SHP77 treated with DMSO at 0.1 percent for 48 hours (cell line): ENCODE measurements around the gene ANKRD11.

ENCODE experiments used
- DNase-seq: peaks from one replicate; lab custom pipeline; 2025; lab: John Stamatoyannopoulos, UW

Gene ANKRD11

GRCh38 chr16:89297156-89297874 is 193.0 kb downstream of the ANKRD11 start:
- no peak for DNase-seq

GRCh38 chr16:89295915-89296314 is 194.4 kb downstream of the ANKRD11 start:
- DNase-seq: no peak

- no peak for DNase-seq
Observed at GRCh38 chr16:89295071-89295900, 195.1 kb downstream of the ANKRD11 start.

GRCh38 chr16:89294486-89294885 is 195.9 kb downstream of the ANKRD11 start:
- DNase-seq: no peak

- no peak for DNase-seq
Observed at GRCh38 chr16:89293276-89294143, 196.9 kb downstream of the ANKRD11 start.

GRCh38 chr16:89292443-89293078 is 197.8 kb downstream of the ANKRD11 start:
- no peak for DNase-seq

GRCh38 chr16:89291776-89292175 is 198.6 kb downstream of the ANKRD11 start:
- DNase-seq: no peak

GRCh38 chr16:89291363-89291762 is 199.0 kb downstream of the ANKRD11 start:
- no peak for DNase-seq

- DNase-seq: no peak
Observed at GRCh38 chr16:89290887-89291286, 199.5 kb downstream of the ANKRD11 start.

GRCh38 chr16:89290472-89290871 is 199.9 kb downstream of the ANKRD11 start:
- no peak for DNase-seq

GRCh38 chr16:89289428-89290395 is 200.6 kb downstream of the ANKRD11 start:
- DNase-seq: no peak

- DNase-seq: no peak
Observed at GRCh38 chr16:89288966-89289365, 201.4 kb downstream of the ANKRD11 start.

- DNase-seq: no peak
Observed at GRCh38 chr16:89288577-89288844, 201.8 kb downstream of the ANKRD11 start.

- DNase-seq: no peak
Observed at GRCh38 chr16:89287777-89288576, 202.4 kb downstream of the ANKRD11 start.

GRCh38 chr16:89286096-89286495 is 204.3 kb downstream of the ANKRD11 start:
- DNase-seq: no peak

- DNase-seq: no peak
Observed at GRCh38 chr16:89285381-89285780, 205.0 kb downstream of the ANKRD11 start.

GRCh38 chr16:89283449-89283848 is 206.9 kb downstream of the ANKRD11 start:
- no peak for DNase-seq

GRCh38 chr16:89282523-89282922 is 207.8 kb downstream of the ANKRD11 start:
- no peak for DNase-seq

GRCh38 chr16:89281829-89282228 is 208.5 kb downstream of the ANKRD11 start:
- no peak for DNase-seq

GRCh38 chr16:89281189-89281577 is 209.2 kb downstream of the ANKRD11 start:
- DNase-seq: no peak
